Germinal center (tissue), 1 donor: ENCODE results near the gene AK2.

ENCODE experiments used
- DNase-seq: peaks from one replicate; pipeline ENCODE4 v3.0.0; 2012; ENCODE audit warnings: mixed read lengths, low spot score

Gene AK2

GRCh38 chr1:33022650-33023200 is 14.0 kb downstream of the AK2 start:
- no peak for DNase-seq

DNA sequence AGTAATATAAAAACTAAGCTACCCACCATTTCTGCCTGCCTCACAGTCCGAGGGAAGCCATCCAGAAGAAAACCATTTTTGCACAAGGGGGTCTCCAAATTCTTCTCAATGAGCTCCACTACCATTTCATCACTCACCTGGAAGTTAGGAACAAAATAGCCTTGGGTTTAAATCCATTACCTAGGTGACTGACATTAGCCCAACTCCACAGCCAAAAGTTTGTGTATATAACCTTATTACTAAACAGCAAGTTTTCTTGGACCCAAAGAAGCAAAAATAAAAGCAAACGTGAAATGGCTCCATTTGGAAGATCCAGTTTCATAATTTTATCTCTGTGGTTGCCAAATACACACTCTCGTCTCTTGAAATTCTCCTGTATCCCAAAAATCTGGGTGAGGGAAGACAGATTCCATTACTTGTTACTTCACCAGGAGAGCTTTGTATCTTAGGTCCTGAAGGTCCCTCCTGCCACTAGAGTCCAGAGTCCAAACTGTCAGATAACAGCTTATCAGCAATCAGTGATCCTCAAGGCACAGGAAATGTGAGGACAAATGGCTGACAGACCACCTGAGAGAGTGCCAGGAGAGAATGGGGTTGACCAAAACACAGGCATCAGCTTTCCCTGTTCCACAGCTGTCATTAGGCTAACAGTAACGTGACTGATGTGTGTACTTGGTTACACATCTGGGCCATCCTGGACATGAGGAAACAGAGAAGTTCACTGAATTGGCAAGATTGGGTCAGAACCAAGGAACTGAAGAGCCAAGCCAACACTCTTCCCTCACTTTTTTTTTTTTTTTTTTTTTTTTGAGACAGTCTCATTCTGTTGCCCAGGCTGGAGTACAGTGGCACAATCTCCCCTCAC is 14.9 kb downstream of the AK2 start:
- no peak for DNase-seq

DNA sequence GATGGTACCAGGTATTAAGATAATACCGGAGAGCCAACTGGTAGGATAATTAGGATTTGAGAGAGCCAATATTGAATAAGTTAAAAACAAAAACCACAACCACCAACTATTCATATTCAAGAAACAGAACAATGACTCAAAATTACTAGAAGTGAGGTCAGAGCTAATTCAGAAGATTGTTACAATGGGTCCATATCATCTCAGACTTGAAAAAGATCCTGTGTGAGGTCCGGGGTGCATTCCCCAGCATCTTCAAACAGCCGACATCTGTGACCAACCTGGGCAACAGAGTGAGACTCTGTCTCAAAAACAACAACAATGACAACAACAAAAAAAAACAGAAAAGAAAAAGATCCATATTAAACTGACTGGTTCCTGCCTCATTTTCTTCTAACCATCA is 18.6 kb downstream of the AK2 start:
- no peak for DNase-seq

GRCh38 chr1:33017175-33017574 is 19.5 kb downstream of the AK2 start:
- DNase-seq = no peak

DNA sequence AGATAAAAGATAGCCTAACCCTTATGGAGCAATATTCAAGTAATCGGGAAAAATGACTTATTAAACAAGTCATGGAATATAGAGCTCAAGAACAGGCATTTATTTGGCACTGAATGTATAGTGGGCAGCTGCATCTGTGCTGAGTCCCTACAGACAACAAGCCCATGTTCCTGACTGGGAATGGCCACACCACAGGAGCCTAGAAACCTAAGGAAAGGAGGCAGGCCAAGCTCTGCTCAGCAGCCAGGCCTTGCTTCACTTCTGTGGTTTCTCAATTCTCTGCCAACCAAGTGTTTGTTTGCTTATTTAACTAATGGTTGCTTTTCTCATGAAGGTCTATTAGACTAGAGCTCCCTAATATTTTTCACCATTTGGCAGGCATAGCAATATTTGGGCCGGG is 21.5 kb downstream of the AK2 start:
- no peak for DNase-seq

GRCh38 chr1:33014464-33015163 is 22.1 kb downstream of the AK2 start:
- no peak for DNase-seq

DNA sequence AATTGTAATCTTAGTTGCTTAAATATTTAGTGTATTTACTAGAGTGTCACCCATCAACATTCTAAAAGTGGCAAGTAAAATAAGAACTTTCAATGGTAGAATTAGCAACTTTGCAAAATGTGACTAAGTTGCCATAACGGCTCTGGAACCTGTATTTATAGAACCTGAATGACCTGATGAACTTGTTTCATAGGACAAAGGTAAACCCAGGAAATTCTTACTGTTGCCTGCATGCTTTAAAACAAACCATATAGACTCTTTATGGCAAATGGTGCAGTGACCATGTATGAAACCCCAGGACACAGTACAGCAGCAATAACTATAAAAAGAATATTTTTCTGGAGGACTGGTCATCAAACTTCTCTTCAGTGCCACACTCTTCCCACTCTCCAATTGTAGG is 22.9 kb downstream of the AK2 start:
- DNase-seq = no peak

- no peak for DNase-seq
These were observed 24.5 kb downstream of the AK2 start for GRCh38 chr1:33012165-33012564.

- no peak for DNase-seq
These were observed 25.6 kb downstream of the AK2 start for GRCh38 chr1:33010932-33011731.

DNA sequence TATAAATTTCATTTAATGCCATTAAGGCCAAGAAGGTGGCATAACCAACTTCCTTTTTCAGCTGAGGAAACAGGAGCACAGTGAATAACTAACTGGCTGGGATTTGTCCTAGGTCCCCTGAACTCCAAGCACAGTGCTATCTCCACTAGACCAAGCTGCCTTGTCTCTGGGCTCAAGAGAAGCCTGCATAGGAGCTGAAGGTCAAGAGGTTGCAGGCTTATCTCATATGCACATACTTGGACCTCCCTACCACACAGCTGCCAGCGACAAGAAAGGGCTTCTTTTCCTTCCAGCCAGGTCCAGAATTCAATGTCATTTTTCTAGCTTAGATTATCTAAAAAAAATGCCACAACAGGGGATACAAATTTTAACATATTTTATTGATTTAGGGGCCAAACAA is 27.1 kb downstream of the AK2 start:
- no peak for DNase-seq

- no peak for DNase-seq
These were observed 28.4 kb downstream of the AK2 start for GRCh38 chr1:33008051-33008914.

- peak; percentile 25 for DNase-seq
These were observed 29.3 kb downstream of the AK2 start for GRCh38 chr1:33007190-33008050.

DNA sequence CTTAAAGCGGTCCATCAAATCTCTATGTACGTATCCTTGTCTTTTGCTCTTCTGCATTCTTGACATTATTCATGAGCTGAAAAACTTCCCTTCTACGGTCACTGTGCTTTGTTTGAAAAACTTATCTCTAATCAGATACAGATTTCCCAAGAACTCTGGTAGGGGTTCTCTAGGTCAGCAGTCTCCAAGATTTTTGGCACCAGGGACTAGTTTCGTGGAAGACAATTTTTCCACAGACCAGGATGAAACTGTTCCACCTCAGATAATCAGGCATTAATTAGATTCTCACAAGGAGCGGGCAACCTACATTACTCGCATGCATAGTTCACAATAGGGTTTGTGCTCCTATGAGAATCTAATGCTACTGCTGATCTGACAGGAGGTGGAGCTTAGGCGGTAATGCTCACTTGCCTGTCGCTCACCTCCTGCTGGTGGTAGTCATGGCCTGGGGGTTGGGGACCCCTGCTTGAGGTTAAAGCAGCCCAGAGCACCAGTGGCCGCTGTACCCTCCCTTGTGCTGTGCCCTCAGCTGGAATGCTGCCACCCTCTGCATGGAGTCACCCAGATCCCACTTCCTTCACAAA is 30.8 kb downstream of the AK2 start:
- DNase-seq = no peak

DNA sequence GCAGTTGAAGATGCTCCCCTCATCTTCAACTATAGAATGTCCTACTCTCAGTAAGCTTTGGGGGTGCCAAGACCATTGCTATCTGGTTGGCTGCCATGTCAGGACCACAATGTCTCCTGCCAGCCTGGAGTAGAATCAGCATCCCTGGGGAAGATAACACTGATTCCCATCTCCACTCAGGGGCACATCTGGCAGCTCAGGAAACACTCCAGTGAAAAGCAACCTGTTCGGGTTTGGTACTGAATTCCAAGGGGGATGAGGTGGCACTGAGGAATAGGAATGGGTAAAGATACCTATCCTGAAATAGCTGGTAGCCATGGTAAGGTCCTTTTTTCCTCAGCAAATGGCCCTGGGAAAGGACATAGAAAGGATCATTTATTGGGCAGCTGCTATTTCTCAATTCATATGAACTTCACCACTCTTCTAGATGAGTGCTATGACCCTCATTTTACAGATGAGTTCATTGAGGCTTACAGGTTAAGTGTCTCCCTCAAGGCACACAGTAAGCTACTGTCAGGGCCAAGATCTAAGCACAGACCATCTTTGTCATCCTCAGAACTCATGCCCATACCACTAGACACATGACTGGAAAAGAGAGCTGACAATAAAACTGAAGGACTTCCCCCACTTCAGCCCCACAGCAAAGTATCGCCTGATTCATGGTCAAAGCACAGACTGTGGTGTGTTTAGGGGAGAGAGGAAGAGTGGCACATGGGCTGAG is 31.4 kb downstream of the AK2 start:
- DNase-seq = no peak

GRCh38 chr1:33004613-33005012 is 32.1 kb downstream of the AK2 start:
- no peak for DNase-seq

- DNase-seq = no peak
These were observed 33.0 kb downstream of the AK2 start for GRCh38 chr1:33003657-33004056.

GRCh38 chr1:33002006-33002405 is 34.7 kb downstream of the AK2 start:
- DNase-seq = no peak

DNA sequence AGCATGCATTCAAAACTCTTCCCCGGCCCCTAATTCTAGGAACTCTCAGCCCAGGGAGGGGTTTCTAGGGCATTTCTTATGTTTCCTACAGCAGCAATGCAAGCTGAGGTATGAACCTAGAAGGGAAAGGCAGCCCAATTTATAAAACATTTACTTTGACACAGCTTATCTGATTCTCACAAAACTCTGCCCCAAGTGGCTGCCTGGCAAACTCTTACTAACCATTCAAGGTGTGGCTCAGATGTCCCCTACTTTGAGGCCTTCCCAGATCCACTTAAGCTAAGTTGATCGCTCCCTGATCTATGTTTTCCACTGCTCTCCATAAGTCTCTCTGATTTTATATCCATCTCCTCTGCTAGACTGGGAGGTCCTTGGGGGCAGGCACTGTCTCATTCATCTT is 35.4 kb downstream of the AK2 start:
- DNase-seq = peak; percentile 24

DNA sequence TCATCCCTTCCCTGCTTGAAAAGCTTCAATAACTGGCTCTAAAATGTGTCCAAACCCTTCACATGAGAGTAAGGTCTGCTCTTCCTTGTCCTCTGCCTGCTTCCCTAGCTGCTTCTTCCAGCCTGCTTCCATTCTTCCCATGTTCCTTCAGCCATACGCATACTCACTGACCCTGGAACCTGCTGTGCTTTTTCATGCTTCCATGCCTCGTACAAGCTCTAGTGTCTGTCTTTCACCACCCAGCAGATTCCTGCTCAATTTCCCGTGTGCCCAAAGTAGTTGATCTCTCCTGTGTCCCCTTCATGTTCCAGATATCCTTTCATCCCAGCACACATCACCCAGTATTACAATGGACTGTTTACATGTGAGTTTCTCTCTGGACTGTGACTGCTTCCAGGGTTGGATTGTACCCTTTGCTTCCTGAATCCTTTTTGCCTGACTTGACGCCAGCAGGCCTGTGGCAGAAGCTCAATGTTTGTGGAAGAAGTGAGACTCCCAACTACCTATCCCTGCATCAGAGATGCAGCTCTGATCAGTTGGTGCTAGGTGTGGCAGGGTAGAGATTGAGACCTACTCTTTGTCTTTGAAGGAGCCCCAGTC is 36.2 kb downstream of the AK2 start:
- no peak for DNase-seq
